GM19043 (cell line): Measurements from ENCODE around the gene MOB3B.
"Not testable (repeated sequence)": the region's sequence is repeated elsewhere in the genome, so short reads cannot be mapped to it uniquely, and the experiment has no call there.

Experiments used
- ATAC-seq: cut with Tn5 transposase; IDR thresholded peaks from one replicate; pipeline ENCODE4 v1.9.1; 2021; ENCODE audit warnings: low read depth; ENCODE audit not compliant: unreplicated experiment

Gene MOB3B

DNA sequence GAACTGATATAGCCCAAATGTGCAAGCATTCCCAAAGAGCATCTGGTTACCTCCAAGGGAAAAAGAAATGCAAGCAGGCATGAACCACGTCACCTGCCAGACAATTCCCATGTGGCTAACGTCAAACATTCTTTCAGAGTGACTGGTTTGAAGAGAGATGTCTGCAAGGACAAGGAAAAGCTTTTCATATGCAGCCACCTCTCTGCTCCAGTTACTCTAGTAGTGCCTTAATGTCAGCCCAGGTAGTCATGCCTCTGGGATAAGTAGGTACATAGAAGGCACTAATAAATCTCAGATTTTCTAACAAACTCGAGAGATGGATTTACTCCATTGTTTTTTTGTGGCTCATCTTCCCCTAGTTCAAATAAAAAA lies 102.4 kb downstream of the MOB3B start:
- ATAC-seq = no peak

DNA sequence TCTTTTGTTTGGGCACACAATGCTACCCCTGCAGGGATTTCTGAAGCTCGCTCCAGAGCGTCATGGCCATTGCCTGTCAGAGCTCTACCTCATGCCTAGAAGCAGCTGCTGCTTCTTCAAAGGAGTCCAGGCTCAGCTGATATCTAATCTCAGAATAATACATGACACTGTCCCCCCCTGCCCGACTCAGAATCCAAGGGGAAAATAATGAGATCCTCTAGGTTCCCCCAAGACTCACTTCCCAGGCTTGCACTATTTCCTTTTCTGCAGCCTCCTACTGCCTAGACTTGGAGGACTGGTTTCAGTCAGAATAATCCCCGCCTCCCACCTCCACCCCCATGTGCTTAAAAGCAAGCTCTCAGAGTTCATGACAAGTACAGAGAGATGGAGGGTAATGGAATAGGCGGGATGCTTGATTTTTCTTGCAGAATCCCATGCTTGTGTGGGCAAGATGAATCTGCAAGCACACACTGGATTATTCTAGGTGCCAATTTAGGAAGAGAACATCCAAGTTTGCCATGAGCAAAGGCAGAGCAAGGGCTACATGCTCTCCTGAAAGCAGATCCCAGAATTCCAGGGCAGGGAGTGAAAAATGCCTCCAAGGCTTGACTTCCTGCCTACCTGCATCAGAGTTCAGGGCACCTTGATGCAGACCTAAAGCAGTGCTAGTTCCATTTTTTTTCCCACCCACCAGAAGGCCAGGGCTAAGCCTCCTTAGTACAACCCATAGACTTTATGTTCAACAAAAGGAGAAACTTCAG lies 102.9 kb downstream of the MOB3B start:
- no peak for ATAC-seq

DNA sequence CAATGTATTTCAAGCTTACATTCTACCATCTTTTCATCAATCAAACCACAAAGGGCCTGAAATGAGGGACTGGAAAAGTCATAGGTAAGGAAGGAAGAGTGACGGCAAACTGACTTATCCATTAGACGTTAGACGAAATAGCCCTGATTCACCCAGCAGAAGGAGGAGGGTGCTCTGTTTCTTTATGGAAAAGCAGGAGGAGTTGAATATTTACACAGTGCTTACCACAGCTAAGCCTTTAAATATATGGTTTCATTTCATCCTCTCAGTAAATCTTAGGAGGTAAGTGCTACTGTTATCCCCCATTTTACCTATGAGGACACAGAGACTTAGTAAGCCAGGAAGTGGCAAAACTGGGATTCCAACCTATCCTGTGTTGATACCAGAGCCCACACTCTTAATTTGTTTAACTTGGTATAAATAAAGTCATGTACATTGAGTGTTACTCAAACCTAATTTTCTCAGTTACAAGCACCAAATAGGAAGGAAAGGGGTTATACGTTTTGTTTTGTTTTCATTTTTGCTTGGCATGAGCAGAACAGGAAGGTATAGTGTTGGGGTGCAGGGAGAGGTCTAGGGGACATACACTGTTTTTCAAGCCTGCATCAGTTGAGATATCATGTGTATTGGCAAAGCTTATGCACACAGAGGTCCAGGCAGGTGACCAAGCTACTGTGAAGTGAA lies 103.6 kb downstream of the MOB3B start:
- no peak for ATAC-seq

DNA sequence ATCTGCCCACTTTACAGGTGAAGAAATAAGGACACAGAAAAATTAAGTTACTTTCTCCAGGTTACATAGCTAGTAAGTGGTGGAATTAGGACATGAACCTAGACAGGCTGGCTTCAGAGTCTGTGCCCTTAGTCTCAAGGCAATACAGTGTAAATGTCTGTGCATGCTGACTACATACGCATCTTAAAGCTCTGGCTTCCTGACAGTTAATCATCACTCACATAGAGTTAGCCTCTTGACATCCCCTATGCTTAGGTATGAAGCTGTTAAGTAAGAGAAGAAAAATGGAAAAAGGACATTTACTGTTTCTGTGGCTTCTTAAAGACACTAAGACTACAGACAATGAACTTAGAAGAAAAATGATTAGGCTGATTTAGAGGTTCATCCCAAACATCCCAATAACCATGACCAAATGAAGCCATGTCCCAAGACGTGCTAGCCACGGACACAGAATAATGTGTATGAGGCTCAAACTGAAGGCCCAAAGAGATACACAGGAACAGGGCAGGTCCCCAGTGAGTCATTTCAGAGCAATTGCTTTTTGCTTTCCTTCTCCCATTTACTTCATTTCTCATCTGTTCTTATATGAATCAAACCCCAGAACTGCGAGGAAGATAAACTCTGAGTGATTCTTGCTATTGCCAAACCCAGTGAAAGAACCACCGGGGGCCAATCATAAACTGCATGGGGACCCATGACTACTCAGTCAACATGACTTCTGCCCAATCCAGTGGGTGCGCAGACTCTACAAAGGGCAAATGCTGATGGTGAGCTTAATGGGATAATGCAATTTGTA lies 105.5 kb downstream of the MOB3B start:
- ATAC-seq = no peak

- no peak for ATAC-seq
Measured at GRCh38 chr9:27422279-27422834, 107.3 kb downstream of the MOB3B start.

- no peak for ATAC-seq
Measured at GRCh38 chr9:27421577-27421976, 108.0 kb downstream of the MOB3B start.

- not testable (repeated sequence) for ATAC-seq
Measured at GRCh38 chr9:27419558-27419957, 110.1 kb downstream of the MOB3B start.

DNA sequence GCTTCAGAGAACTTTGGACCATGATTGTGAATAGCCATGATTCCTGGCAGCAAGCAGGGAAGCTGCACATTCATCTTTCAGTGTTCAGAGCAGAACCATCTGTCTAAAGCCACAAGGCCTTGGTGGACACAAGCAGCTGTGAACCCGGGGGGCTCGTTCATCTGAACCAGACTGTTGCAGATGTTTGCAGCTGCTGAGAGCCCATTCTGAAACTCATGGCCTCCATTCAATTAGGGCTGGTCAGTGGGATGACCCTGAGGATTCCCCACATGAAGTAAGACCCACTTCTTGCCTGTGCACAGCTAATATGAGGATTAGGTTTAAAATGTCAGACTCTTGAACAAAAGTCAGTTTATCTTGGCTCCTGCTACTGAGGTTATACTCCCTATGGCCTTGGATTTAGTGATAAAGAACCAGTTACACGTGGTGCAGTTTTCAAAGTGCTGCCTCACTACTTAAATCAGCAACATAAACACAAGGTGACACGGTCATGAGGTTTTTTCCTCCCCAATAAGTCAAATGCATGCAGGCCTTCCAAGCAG lies 115.3 kb downstream of the MOB3B start:
- no peak for ATAC-seq

DNA sequence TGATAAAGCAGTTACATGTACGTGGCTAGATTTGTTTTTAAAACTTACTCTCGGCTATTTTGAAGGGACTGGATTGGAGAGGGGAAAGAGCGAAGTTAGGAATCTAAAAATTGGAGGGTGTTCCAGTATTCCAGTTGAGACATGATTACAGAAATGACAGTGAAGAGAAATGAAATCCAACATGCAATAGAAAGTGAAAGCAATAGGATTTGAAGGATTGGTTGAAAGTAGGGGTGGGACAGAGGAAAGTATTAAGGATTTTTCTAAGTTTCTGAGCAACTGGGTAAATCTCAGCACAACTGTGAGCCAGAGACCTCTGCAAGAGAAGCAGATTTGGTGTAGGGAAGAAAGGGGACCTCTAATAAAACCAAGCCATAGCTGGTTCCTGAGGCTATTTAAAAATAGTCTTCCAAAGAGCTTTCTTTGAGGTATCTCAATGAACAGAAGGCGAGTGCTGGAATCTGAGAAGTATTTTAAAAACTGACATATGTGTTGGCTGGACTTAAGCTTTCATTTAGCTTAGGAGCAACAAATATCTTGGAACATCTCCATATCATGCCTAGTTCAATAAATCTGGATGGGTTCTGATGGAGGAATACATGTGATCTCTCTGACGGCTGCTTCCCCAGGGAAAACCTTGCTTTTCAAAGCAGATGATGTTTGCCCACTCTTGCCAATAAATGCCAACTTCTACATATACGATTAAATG lies 115.9 kb downstream of the MOB3B start:
- ATAC-seq = no peak

DNA sequence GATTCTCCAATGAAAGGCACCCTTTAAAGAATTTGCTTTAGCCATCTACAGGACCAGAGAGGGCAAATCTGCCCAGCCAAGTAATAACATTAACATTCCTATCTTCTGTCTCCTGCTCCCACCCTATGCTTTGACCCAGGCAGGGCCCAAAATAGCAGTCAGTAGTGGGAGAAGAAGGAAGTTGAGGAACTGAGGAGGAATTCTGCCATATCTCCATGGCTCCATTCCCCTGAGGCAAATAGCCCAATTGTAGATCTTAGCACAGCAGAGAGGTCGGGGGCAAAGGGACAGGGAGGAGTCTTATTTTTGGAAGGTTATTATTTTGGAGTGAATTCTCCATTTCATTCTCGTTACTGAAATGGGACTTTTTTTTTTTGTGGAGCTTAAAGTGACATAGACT lies 116.7 kb downstream of the MOB3B start:
- no peak for ATAC-seq

- ATAC-seq = no peak
Measured at GRCh38 chr9:27412081-27412480, 117.5 kb downstream of the MOB3B start.

- no peak for ATAC-seq
Measured at GRCh38 chr9:27408482-27408881, 121.1 kb downstream of the MOB3B start.

GRCh38 chr9:27408001-27408400 lies 121.6 kb downstream of the MOB3B start:
- ATAC-seq = no peak

- ATAC-seq = no peak
Measured at GRCh38 chr9:27407491-27407890, 122.1 kb downstream of the MOB3B start.

DNA sequence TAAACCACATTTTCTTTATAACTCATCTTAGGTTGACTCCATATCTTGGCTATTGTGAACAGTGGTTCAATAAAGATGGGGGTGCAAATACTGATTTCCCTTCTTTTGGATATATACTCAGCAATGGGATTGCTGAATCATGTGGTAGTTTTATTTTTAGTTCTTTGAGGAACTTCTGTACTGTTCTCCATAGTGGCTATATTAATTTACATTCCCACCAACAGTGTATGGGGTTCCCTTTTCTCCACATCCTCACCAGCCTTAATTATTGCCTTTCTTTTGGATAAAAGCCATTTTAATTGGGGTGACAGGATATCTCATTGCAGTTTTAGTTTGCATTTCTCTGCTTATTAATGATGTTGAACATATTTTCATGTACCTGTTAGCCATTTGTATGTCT lies 125.0 kb downstream of the MOB3B start:
- ATAC-seq = no peak

GRCh38 chr9:27402626-27403025 lies 127.0 kb downstream of the MOB3B start:
- no peak for ATAC-seq

GRCh38 chr9:27400334-27400880 lies 129.2 kb downstream of the MOB3B start:
- no peak for ATAC-seq

- no peak for ATAC-seq
Measured at GRCh38 chr9:27398982-27399653, 130.5 kb downstream of the MOB3B start.

GRCh38 chr9:27396495-27396894 lies 133.1 kb downstream of the MOB3B start:
- no peak for ATAC-seq
